Endothelial cell of umbilical vein (primary cell): Measurements from ENCODE around the gene HOXA10. TPM values are rescaled to one million over a fixed set of nuclear protein-coding genes. Genes with fewer than 3 reads are reported as not detected.

ENCODE experiments used
- BruUV-seq: library from RNA; stranded (reverse); fragments of 400-500 nt; replicated peaks from 2 replicates; lab custom pipeline; 2021; lab: Mats Ljungman, UMichigan
- CTCF ChIA-PET: fragments of 300-600, 350-600 bp; sonication (Branson Sonifier 250); formaldehyde crosslinking; loops from one replicate; lab custom pipeline; 2021; ENCODE audit warnings: antibody characterized with exemption, inconsistent platforms; lab: Charles Lee
- POLR2A ChIA-PET: fragments of 300-600, 350-600 bp; sonication (Branson Sonifier 250); formaldehyde crosslinking; loops from one replicate; lab custom pipeline; 2021; ENCODE audit warnings: antibody characterized with exemption, inconsistent platforms; lab: Charles Lee
- DNase-seq: peaks from one replicate; pipeline ENCODE4 v3.0.0-alpha.2; 2011; ENCODE audit warnings: low read depth, low spot score
- FAIRE-seq: peaks from 2 replicates; lab custom pipeline; 2011; peaks lifted over from hg19 to GRCh38; lab: Jason Lieb, UNC
- H2AFZ ChIP-seq: 2 replicates; pipeline ENCODE4 v1.6.0; 2012; ENCODE audit warnings: low read depth, low read length, control low read depth, inconsistent platforms
- H3K27ac ChIP-seq: 2 replicates; pipeline ENCODE4 v1.5.1; 2011; ENCODE audit warnings: low read depth, mild to moderate bottlenecking, control low read depth, low read length, moderate library complexity; ENCODE audit not compliant: insufficient read depth
- H3K27me3 ChIP-seq, 2 experiments: 2 replicates each; pipeline versions ENCODE4 v1.6.0 to v1.6.1; 2011; ENCODE audit warnings: low read length in 2 of 2, mixed read lengths in 1 of 2; ENCODE audit not compliant: control insufficient read depth in 2 of 2, insufficient read depth in 2 of 2
- H3K36me3 ChIP-seq, 2 experiments: 2 replicates in 1 of 2; 3 replicates in 1 of 2; pipeline ENCODE4 v1.5.1; 2011; ENCODE audit warnings: low read length in 2 of 2, mild to moderate bottlenecking in 1 of 2, moderate library complexity in 1 of 2; ENCODE audit not compliant: control insufficient read depth in 2 of 2, insufficient read depth in 2 of 2; ENCODE audit errors: extremely low read depth in 1 of 2
- H3K4me1 ChIP-seq: 3 replicates; pipeline ENCODE4 v1.5.1; 2011; ENCODE audit warnings: mild to moderate bottlenecking, low read length; ENCODE audit not compliant: control insufficient read depth, insufficient read depth; ENCODE audit errors: extremely low read depth
- H3K4me2 ChIP-seq: 2 replicates; pipeline ENCODE4 v1.6.1; 2011; ENCODE audit warnings: low read length, control low read depth, mixed read lengths; ENCODE audit not compliant: insufficient read depth
- H3K4me3 ChIP-seq, 3 experiments: fragments of 200-600 bp in 1 of 3; sonication (generic), shearing (Covaris generic) in 1 of 3; replicated peaks in 1 of 3; 2 replicates each; pipeline ENCODE4 v1.5.1; 2011 to 2016; ENCODE audit warnings: control low read depth in 3 of 3, low read length in 3 of 3, mild to moderate bottlenecking in 2 of 3, inconsistent platforms in 1 of 3, low read depth in 1 of 3, moderate library complexity in 1 of 3; ENCODE audit not compliant: insufficient read depth in 1 of 3
- H3K79me2 ChIP-seq: 2 replicates; pipeline ENCODE4 v1.6.0; 2012; ENCODE audit warnings: low read length, inconsistent platforms; ENCODE audit not compliant: control insufficient read depth, insufficient read depth
- H3K9ac ChIP-seq: replicated peaks from 2 replicates; pipeline ENCODE3; 2011; ENCODE audit warnings: low read length, control low read depth; ENCODE audit not compliant: insufficient read depth; ENCODE audit errors: extremely low read depth
- H3K9me1 ChIP-seq: replicated peaks from 3 replicates; pipeline ENCODE4 v1.6.0; 2011; ENCODE audit warnings: mild to moderate bottlenecking, low read length; ENCODE audit not compliant: control insufficient read depth, insufficient read depth; ENCODE audit errors: extremely low read depth
- H3K9me3 ChIP-seq: replicated peaks from 2 replicates; pipeline ENCODE4 v1.5.1; 2012; ENCODE audit warnings: low read length, inconsistent platforms; ENCODE audit not compliant: control insufficient read depth, insufficient read depth
- H4K20me1 ChIP-seq: replicated peaks from 2 replicates; pipeline ENCODE3; 2011; ENCODE audit warnings: mild to moderate bottlenecking, low read length; ENCODE audit not compliant: control insufficient read depth, insufficient read depth; ENCODE audit errors: extremely low read depth
- CTCF ChIP-seq, 2 donors: IDR thresholded peaks; 1 replicate in 1 of 2; 2 replicates in 1 of 2; pipeline ENCODE4 v1.5.1; 2011; ENCODE audit warnings: low read length in 2 of 2, mild to moderate bottlenecking in 2 of 2, moderate library complexity in 2 of 2, control low read depth in 1 of 2, inconsistent platforms in 1 of 2, low read depth in 1 of 2; ENCODE audit not compliant: insufficient read depth in 1 of 2; ENCODE audit errors: extremely low read depth in 1 of 2
- EZH2 ChIP-seq: IDR thresholded peaks from 2 replicates; pipeline ENCODE4 v1.6.1; 2012; ENCODE audit warnings: borderline replicate concordance, low read depth, mild to moderate bottlenecking, moderate library complexity, low read length, inconsistent platforms; ENCODE audit not compliant: severe bottlenecking
- FOS ChIP-seq: IDR thresholded peaks from 2 replicates; pipeline ENCODE4 v1.6.1; 2011; ENCODE audit warnings: mild to moderate bottlenecking, low read length, moderate library complexity, borderline replicate concordance; ENCODE audit not compliant: insufficient read depth
- GATA2 ChIP-seq: IDR thresholded peaks from 2 replicates; pipeline ENCODE4 v1.7.0; 2011; ENCODE audit warnings: low read depth, mild to moderate bottlenecking, moderate library complexity, mixed read lengths, low read length; ENCODE audit not compliant: insufficient read length, insufficient read depth
- JUN ChIP-seq: IDR thresholded peaks from 2 replicates; pipeline ENCODE4 v1.6.1; 2011; ENCODE audit warnings: borderline replicate concordance, low read depth; ENCODE audit not compliant: insufficient read length, insufficient read depth
- MYC ChIP-seq: IDR thresholded peaks from one replicate; pipeline ENCODE4 v1.6.1; 2011; ENCODE audit warnings: mild to moderate bottlenecking, low read depth, low read length
- POLR2A ChIP-seq: IDR thresholded peaks from 2 replicates; pipeline ENCODE4 v1.6.1; 2012; ENCODE audit warnings: low read depth, mild to moderate bottlenecking, control low read depth, low read length
- POLR2AphosphoS5 ChIP-seq: IDR thresholded peaks from 2 replicates; pipeline ENCODE4 v1.6.1; 2012; ENCODE audit warnings: low read depth, mild to moderate bottlenecking, control low read depth, low read length, moderate library complexity; ENCODE audit not compliant: insufficient read depth
- dilution Hi-C: fragments of 300-500 bp; cut with MboI; formaldehyde crosslinking; loops from one replicate; pipeline ENCODE4 v1.15.0; 2019; ENCODE audit warnings: low sequenced_read_pairs; ENCODE audit not compliant: extremely low pct_ligation_motif_present
- intact Hi-C: fragments of 100-400 bp; cut with micrococcal nuclease; formaldehyde crosslinking; loops from one replicate; pipeline ENCODE4 v1.10.0; 2022
- polyA plus RNA-seq, 4 experiments: library from polyadenylated mRNA; depleted of rRNA in 3 of 4; stranded (reverse) in 3 of 4; unstranded in 1 of 4; fragments of >200 nt; gene quantifications; 2 replicates each; pipeline versions ENCODE4 v1.2.1 to v1.2.3, GENCODE V29; 2011 to 2012; ENCODE audit warnings: missing spikeins in 1 of 4
- total RNA-seq: library from RNA; stranded (reverse); gene quantifications from 2 replicates; pipeline ENCODE4 v1.2.3, GENCODE V29; 2021
- TF ChIP-seq, protein P1 (sequence below): IDR thresholded peaks from 2 replicates; pipeline ENCODE4 v1.6.1; 2011; ENCODE audit not compliant: insufficient read depth, insufficient read length

The HOXA10 gene
- total and polyA plus RNA-seq, 2 donors (not counting 3 experiments of a cell fraction or from before 2014, with no cell fraction given): 24.4 to 30.3 TPM

- no TSS peak for BruUV-seq
- H3K4me2 ChIP-seq: peak overlapping the region; percentile 74
- TF ChIP-seq JUN (no peak), EZH2 (no peak), CTCF (IDR thresholded peaks at IDR 0.05; ENCODE audit: extremely low read depth in 1 of 2, insufficient read depth in 1 of 2, low read depth in 1 of 2, low read length in 2 of 2) (no peak), MYC (no peak), GATA2 (no peak), FOS (no peak), POLR2A (no peak), POLR2AphosphoS5 (no peak)
- TF ChIP-seq, protein P1, sequence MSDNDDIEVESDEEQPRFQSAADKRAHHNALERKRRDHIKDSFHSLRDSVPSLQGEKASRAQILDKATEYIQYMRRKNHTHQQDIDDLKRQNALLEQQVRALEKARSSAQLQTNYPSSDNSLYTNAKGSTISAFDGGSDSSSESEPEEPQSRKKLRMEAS: no peak
- no peaks in the 10 kb centered on the region for H3K9me3 ChIP-seq
- H3K9me1 ChIP-seq: no peaks in the 10 kb centered on the region
- peaks cover 3 to 7% of the 10 kb centered on the region in 2 experiments for H3K36me3 ChIP-seq
- ChIA-PET CTCF (interaction anchor here (1.0 to 4.6 kb wide), 30 partner anchors 8 to 1267 kb away, joined by 3 to 145 read pairs (median 14); partner anchors contain the start of genes HOXA10, HOXA3, HOXA4 and HOXA5), POLR2A (interaction anchor here (1.0 kb wide), 1 partner anchor 14 kb away, joined by 4 read pairs; no protein-coding TSS in a partner anchor)
- intact Hi-C loops: loop anchor here (2.0 to 5.0 kb wide), 4 partner anchors 743 to 1768 kb away; no protein-coding TSS in a partner anchor
- peak overlapping the region; percentile 78 for H3K9ac ChIP-seq
- DNase-seq (no peak), FAIRE-seq (peak; percentile 61)
- H2AFZ ChIP-seq: peak overlapping the region; percentile 33
- H3K27ac ChIP-seq: peak overlapping the region; percentile 69
- H4K20me1 ChIP-seq: no peaks in the 10 kb centered on the region
- peak overlapping the region in 2 of 3 experiments; percentile 44 to 63 for H3K4me3 ChIP-seq
- dilution Hi-C loops: loop anchor here (10.0 to 25.0 kb wide), 3 partner anchors 305 to 973 kb away; no protein-coding TSS in a partner anchor
- H3K27me3 ChIP-seq: no peaks in the 10 kb centered on the region
- H3K4me1 ChIP-seq: peaks cover 46% of the 10 kb centered on the region
- H3K79me2 ChIP-seq: peaks cover 78% of the 10 kb centered on the region
Observed at GRCh38 chr7:27160145-27160545, 14.0 kb downstream of the HOXA10 start.
